Measurements from ENCODE around the gene SDC3.

Gene SDC3

GRCh38 chr1:30887485-30888315, 20.9 kb downstream of the SDC3 start:
- DNase-seq: no peak

- DNase-seq: no peak
These were observed 21.7 kb downstream of the SDC3 start for GRCh38 chr1:30886710-30887428.

- no peak for DNase-seq
These were observed 22.7 kb downstream of the SDC3 start for GRCh38 chr1:30885570-30886522.

GRCh38 chr1:30884723-30885122, 23.8 kb downstream of the SDC3 start:
- no peak for DNase-seq

- no peak for DNase-seq
These were observed 25.0 kb downstream of the SDC3 start for GRCh38 chr1:30883389-30884172.

GRCh38 chr1:30882678-30883388, 25.7 kb downstream of the SDC3 start:
- no peak for DNase-seq

- no peak for DNase-seq
These were observed 27.0 kb downstream of the SDC3 start for GRCh38 chr1:30881319-30882181.

- no peak for DNase-seq
These were observed 27.8 kb downstream of the SDC3 start for GRCh38 chr1:30880678-30881318.

GRCh38 chr1:30879940-30880677, 28.4 kb downstream of the SDC3 start:
- DNase-seq: no peak

GRCh38 chr1:30879126-30879786, 29.3 kb downstream of the SDC3 start:
- no peak for DNase-seq

- no peak for DNase-seq
These were observed 30.0 kb downstream of the SDC3 start for GRCh38 chr1:30878559-30878958.

- DNase-seq: no peak
These were observed 30.5 kb downstream of the SDC3 start for GRCh38 chr1:30878016-30878415.

GRCh38 chr1:30877205-30877912, 31.2 kb downstream of the SDC3 start:
- DNase-seq: no peak

GRCh38 chr1:30876451-30877204, 31.9 kb downstream of the SDC3 start:
- DNase-seq: no peak

GRCh38 chr1:30875916-30876315, 32.6 kb downstream of the SDC3 start:
- DNase-seq: no peak

GRCh38 chr1:30875197-30875596, 33.4 kb downstream of the SDC3 start:
- no peak for DNase-seq

GRCh38 chr1:30874176-30874575, 34.4 kb downstream of the SDC3 start:
- no peak for DNase-seq

GRCh38 chr1:30872948-30873263, 35.7 kb downstream of the SDC3 start:
- DNase-seq: no peak
